Activated CD8-positive, alpha-beta T cell treated with anti-CD3 and anti-CD28 coated beads, Interleukin-2, amount 10 ng/mL, durations not matched to agents 7 days and 5 days (primary cell): ENCODE measurements around the gene SLC24A3. TPM values are rescaled to one million over a fixed set of nuclear protein-coding genes. Genes with fewer than 3 reads are reported as not detected.

Experiments used
- ATAC-seq: fragments of 150-1000 bp; cut with Tn5 transposase; one replicate; pipeline ENCODE4 v1.10.0; 2021; ENCODE audit warnings: moderate library complexity
- CTCF ChIA-PET: fragments of 350-600 bp; sonication (Branson Sonifier 250); formaldehyde crosslinking; loops from one replicate; lab custom pipeline; 2021; ENCODE audit warnings: antibody characterized with exemption; lab: Charles Lee
- POLR2A ChIA-PET: fragments of 350-600 bp; sonication (Branson Sonifier 250); formaldehyde crosslinking; loops from one replicate; lab custom pipeline; 2021; ENCODE audit warnings: antibody characterized with exemption; lab: Charles Lee
- DNase-seq: peaks from one replicate; pipeline ENCODE4 v3.0.0-alpha.2; 2020
- H3K27ac Mint-ChIP-seq: one replicate; pipeline ENCODE4 v1.8.0; 2021; ENCODE audit warnings: mild to moderate bottlenecking, mixed read lengths
- H3K27me3 Mint-ChIP-seq: one replicate; pipeline ENCODE4 v1.8.0; 2021; ENCODE audit warnings: low read depth, mixed read lengths
- H3K36me3 Mint-ChIP-seq: one replicate; pipeline ENCODE4 v1.8.0; 2021; ENCODE audit warnings: low read depth, mixed read lengths
- H3K4me1 Mint-ChIP-seq: one replicate; pipeline ENCODE4 v1.8.0; 2021; ENCODE audit warnings: low read depth, mixed read lengths
- H3K4me3 Mint-ChIP-seq: one replicate; pipeline ENCODE4 v1.8.0; 2021; ENCODE audit warnings: mild to moderate bottlenecking, mixed read lengths
- H3K9me3 Mint-ChIP-seq: one replicate; pipeline ENCODE4 v1.8.0; 2022; ENCODE audit warnings: mixed read lengths; ENCODE audit not compliant: insufficient read depth
- total RNA-seq, 2 experiments: library from RNA; stranded (reverse); gene quantifications; one replicate each; pipeline ENCODE4 v1.2.3, GENCODE V29; 2021

SLC24A3 gene
- total RNA-seq = not detected

- H3K4me1 Mint-ChIP-seq = no peaks in the 10 kb centered on the region
- peaks cover 51% of the 10 kb centered on the region for H3K27me3 Mint-ChIP-seq
- ATAC-seq = no peak
- no peaks in the 10 kb centered on the region for H3K36me3 Mint-ChIP-seq
- ChIA-PET CTCF (no interaction called here), POLR2A (no interaction called here)
- no peaks in the 10 kb centered on the region for H3K9me3 Mint-ChIP-seq
- H3K27ac Mint-ChIP-seq = no peak within 1 kb of the TSS
- no peak within 1 kb of the TSS for H3K4me3 Mint-ChIP-seq
- no peak for DNase-seq
These were observed at the start of gene SLC24A3 for GRCh38 chr20:19212469-19212815. TSS of gene SLC24A3 (plus strand) at chr20:19212642.

GRCh38 chr20:19170148-19170547 lies 42.3 kb upstream of the SLC24A3 start:
- Mint-ChIP-seq H3K4me1 (no peaks in the 10 kb centered on the region), H3K27me3 (no peaks in the 10 kb centered on the region), H3K27ac (no peak overlapping the region), H3K4me3 (no peak overlapping the region), H3K36me3 (no peaks in the 10 kb centered on the region), H3K9me3 (no peaks in the 10 kb centered on the region)
- POLR2A ChIA-PET = no interaction called here
- no peak for ATAC-seq
- CTCF ChIA-PET = no interaction called here
- DNase-seq = no peak

GRCh38 chr20:19172637-19173036 lies 39.8 kb upstream of the SLC24A3 start:
- H3K4me3 Mint-ChIP-seq = no peak overlapping the region
- CTCF ChIA-PET = no interaction called here
- DNase-seq = no peak
- no peak overlapping the region for H3K27ac Mint-ChIP-seq
- no peaks in the 10 kb centered on the region for H3K36me3 Mint-ChIP-seq
- H3K4me1 Mint-ChIP-seq = no peaks in the 10 kb centered on the region
- H3K27me3 Mint-ChIP-seq = no peaks in the 10 kb centered on the region
- H3K9me3 Mint-ChIP-seq = no peaks in the 10 kb centered on the region
- ATAC-seq = no peak
- POLR2A ChIA-PET = no interaction called here

DNA sequence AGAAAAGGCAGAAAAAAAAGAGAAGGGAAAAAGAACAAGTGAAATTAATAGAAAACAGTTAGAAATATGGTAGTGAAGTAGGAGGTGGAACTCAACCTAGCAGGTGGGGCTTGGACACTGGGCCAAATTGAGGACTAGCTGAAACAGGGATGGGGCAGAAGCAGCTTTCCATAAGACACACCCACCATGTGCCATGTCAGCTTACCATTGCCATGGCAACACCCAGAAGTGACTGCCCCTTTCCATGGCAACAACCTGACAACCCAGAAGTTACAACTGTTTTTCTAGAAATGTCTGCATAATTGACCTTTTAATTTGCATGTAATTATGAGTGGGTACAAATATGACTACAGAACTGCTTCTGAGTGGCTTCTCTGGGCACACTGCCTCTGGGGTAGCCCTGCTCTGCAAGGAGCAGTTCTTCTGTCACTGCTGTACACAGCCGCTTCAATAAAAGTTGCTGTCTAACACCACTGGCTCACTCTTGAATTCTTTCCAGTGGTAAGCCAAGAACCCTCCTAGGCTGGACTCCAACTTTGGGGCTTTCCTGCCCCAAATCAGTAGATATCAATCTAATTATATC lies 35.9 kb upstream of the SLC24A3 start:
- Mint-ChIP-seq H3K27me3 (no peaks in the 10 kb centered on the region), H3K9me3 (no peaks in the 10 kb centered on the region)
- CTCF ChIA-PET = no interaction called here

GRCh38 chr20:19181552-19181951 lies 30.9 kb upstream of the SLC24A3 start:
- Mint-ChIP-seq H3K27me3 (no peaks in the 10 kb centered on the region), H3K9me3 (no peaks in the 10 kb centered on the region), H3K36me3 (no peaks in the 10 kb centered on the region), H3K4me1 (no peaks in the 10 kb centered on the region), H3K27ac (no peak overlapping the region), H3K4me3 (no peak overlapping the region)
- DNase-seq (no peak), ATAC-seq (no peak)
- ChIA-PET POLR2A (no interaction called here), CTCF (no interaction called here)

More for the DNA sequence above, 35.9 kb upstream of the SLC24A3 start:
- DNase-seq (no peak), ATAC-seq (no peak)
- POLR2A ChIA-PET = no interaction called here
- Mint-ChIP-seq H3K4me3 (no peak overlapping the region), H3K36me3 (no peaks in the 10 kb centered on the region), H3K27ac (no peak overlapping the region), H3K4me1 (no peaks in the 10 kb centered on the region)

DNA sequence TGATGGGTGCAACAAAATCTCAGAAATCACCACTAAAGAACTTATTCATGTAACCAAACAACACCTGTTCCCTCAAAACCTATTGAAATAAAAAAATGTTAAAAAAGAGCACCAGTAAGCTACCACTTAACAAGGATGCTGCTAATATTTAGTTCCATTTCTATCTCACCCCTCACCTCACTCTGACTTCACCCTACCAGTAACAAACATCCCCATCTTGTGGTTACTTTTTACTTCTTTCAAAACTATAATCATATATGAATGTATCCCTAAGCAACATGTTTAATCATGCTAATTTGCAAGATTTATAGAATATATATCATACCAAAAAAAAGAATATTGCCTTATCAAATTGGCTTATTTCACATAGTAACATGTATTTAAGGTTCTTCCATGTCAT lies 27.4 kb upstream of the SLC24A3 start:
- no peak overlapping the region for H3K4me3 Mint-ChIP-seq
- H3K9me3 Mint-ChIP-seq = no peaks in the 10 kb centered on the region
- H3K36me3 Mint-ChIP-seq = no peaks in the 10 kb centered on the region
- ChIA-PET POLR2A (no interaction called here), CTCF (no interaction called here)
- no peaks in the 10 kb centered on the region for H3K4me1 Mint-ChIP-seq
- DNase-seq (no peak), ATAC-seq (no peak)
- H3K27me3 Mint-ChIP-seq = no peaks in the 10 kb centered on the region
- no peak overlapping the region for H3K27ac Mint-ChIP-seq

DNA sequence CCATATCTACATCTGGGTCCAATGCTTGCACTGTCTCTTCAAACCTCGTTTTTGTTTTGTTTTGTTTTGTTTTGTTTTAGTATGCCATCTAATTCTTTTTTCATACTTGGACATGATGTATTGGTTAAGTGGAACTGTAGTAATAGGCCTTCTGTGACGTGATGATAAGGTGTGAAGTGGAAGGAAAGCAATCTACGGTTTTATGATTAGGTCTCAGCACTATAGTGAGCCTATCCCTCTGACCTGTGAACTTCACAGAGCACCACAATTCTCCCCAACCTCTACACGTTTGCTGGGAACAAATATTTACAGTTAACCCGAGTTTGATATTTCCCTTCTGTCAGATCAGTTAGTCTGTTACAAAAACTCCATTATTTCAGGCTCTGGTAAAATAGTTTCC lies 19.1 kb upstream of the SLC24A3 start:
- Mint-ChIP-seq H3K36me3 (no peaks in the 10 kb centered on the region), H3K4me1 (no peaks in the 10 kb centered on the region), H3K4me3 (no peak overlapping the region), H3K27me3 (peaks cover 4% of the 10 kb centered on the region), H3K9me3 (no peaks in the 10 kb centered on the region), H3K27ac (no peak overlapping the region)
- ATAC-seq = no peak
- ChIA-PET POLR2A (no interaction called here), CTCF (interaction anchor here (0.8 kb wide), 1 partner anchor 13 kb away, joined by 5 read pairs; no protein-coding TSS in a partner anchor)
- no peak for DNase-seq

DNA sequence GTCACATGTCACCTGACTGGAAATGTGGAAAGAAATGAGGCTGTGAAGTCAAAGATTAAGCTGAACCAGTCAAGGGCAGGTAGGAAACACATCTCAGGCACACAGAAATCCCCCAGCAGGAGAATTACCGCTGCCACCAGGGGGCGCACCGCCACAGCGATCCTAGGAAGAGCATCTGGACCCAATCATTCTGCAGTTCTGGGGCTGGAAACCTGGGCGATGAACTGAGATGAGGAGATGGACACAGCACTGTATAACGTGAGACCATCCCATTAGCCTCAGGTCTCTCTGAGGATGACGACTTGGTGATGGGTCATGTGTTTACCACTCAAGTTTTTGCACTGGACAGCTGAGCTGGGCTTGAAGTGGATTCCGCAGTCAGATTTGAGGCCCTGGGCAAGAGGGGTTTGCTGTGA lies 6.5 kb upstream of the SLC24A3 start:
- H3K4me3 Mint-ChIP-seq = no peak overlapping the region
- H3K27me3 Mint-ChIP-seq = peaks cover 24% of the 10 kb centered on the region
- no peaks in the 10 kb centered on the region for H3K4me1 Mint-ChIP-seq
- ChIA-PET POLR2A (no interaction called here), CTCF (interaction anchor here (0.6 to 5.4 kb wide), 18 partner anchors 8 to 792 kb away, joined by 3 to 49 read pairs (median 4); no protein-coding TSS in a partner anchor)
- no peak overlapping the region for H3K27ac Mint-ChIP-seq
- H3K36me3 Mint-ChIP-seq = no peaks in the 10 kb centered on the region
- peak; percentile 53 for ATAC-seq
- no peaks in the 10 kb centered on the region for H3K9me3 Mint-ChIP-seq
- peak; percentile 76 for DNase-seq

- Mint-ChIP-seq H3K36me3 (no peaks in the 10 kb centered on the region), H3K4me1 (no peaks in the 10 kb centered on the region), H3K27me3 (peaks cover 32% of the 10 kb centered on the region), H3K9me3 (no peaks in the 10 kb centered on the region), H3K4me3 (no peak overlapping the region), H3K27ac (no peak overlapping the region)
- ChIA-PET CTCF (interaction anchor here (1.3 to 5.4 kb wide), 5 partner anchors 9 to 455 kb away, joined by 3 to 49 read pairs (median 5); no protein-coding TSS in a partner anchor), POLR2A (no interaction called here)
- no peak for DNase-seq
- ATAC-seq = no peak
These were observed 4.9 kb upstream of the SLC24A3 start for GRCh38 chr20:19207541-19207940.

GRCh38 chr20:19210391-19211155 lies 1.9 kb upstream of the SLC24A3 start:
- no peaks in the 10 kb centered on the region for H3K36me3 Mint-ChIP-seq
- ATAC-seq (no peak), DNase-seq (no peak)
- peaks cover 51% of the 10 kb centered on the region for H3K27me3 Mint-ChIP-seq
- H3K4me3 Mint-ChIP-seq = no peak overlapping the region
- POLR2A ChIA-PET = no interaction called here
- no peak overlapping the region for H3K27ac Mint-ChIP-seq
- CTCF ChIA-PET = no interaction called here
- H3K4me1 Mint-ChIP-seq = no peaks in the 10 kb centered on the region
- H3K9me3 Mint-ChIP-seq = no peaks in the 10 kb centered on the region

DNA sequence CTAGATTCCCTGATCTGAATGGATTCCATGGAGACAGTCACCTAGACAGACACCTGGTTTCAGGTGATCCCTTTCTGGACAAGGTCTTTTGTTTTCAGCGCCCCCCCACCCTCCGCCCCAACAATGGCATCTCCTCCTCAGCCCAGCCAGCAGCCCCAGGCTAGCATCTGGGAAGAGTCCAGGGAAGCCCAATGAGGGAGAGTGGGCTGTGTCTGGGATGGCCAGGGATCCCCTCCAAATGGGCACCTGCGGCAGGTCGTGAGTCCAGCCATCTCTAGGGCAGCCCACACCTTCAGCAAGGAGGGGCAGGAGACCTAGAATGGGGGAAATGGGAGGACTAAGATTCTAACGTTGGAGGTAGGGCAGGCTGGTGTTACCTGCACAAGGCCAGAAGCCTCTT lies 1.2 kb upstream of the SLC24A3 start:
- Mint-ChIP-seq H3K27ac (no peak overlapping the region), H3K9me3 (no peaks in the 10 kb centered on the region), H3K36me3 (no peaks in the 10 kb centered on the region), H3K4me3 (no peak overlapping the region), H3K4me1 (no peaks in the 10 kb centered on the region), H3K27me3 (peaks cover 51% of the 10 kb centered on the region)
- POLR2A ChIA-PET = no interaction called here
- ATAC-seq (no peak), DNase-seq (no peak)
- CTCF ChIA-PET = no interaction called here

DNA sequence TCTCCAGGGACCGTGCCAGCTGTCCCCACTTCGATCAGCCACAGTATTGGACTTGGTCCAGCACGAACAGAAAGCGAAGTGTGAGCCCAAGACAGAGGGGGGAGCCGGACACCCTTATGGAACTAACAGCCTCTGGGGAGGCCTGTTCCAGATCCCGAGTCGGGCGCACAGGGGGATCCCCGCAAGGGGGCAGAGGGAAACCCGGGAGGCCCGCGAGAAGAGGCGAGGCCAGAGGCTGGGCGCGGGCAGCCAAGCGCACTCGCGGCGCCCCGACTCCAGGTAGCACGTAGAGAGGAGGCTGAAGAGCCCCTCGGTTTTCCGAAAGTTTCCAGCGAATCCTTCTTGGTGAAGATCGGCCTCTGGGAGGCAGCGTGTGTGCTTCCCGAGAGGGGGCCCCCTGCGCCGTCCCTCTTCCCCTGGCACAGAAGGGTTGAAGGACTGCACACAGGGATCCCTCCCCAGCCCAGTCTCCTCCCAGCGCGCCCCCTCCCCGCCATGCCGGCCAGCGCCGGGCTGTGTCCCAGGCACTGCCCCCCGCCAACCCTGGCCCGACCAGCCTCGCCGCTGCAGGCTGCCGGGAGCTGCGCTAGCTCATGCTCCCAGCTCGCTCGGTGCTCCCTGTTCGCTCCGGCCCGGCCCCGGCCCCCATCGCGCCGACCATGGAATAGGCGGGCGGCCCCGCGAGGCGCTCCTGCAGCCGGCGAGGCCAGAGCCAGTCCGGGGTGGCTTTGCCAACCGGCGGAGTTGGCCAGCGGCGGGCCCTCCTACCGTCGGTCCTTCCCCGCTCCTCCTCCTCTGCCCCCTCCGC lies 577 bp upstream of the SLC24A3 start:
- ChIA-PET POLR2A (no interaction called here), CTCF (no interaction called here)
- Mint-ChIP-seq H3K4me3 (no peak overlapping the region), H3K9me3 (no peaks in the 10 kb centered on the region), H3K27me3 (peaks cover 51% of the 10 kb centered on the region), H3K36me3 (no peaks in the 10 kb centered on the region), H3K27ac (no peak overlapping the region), H3K4me1 (no peaks in the 10 kb centered on the region)
- DNase-seq = no peak
- no peak for ATAC-seq
